Ascending aorta (tissue), 2 donors: Measurements from ENCODE around the gene COX15. TPM values are rescaled to one million over a fixed set of nuclear protein-coding genes. Genes with fewer than 3 reads are reported as not detected.
"Not testable (repeated sequence)": the region's sequence is repeated elsewhere in the genome, so short reads cannot be mapped to it uniquely, and the experiment has no call there.

ENCODE experiments used
- DNase-seq, 2 donors: peaks; one replicate each; pipeline ENCODE4 v3.0.0-alpha.2; 2019; ENCODE audit warnings: low spot score in 2 of 2
- H3K27ac ChIP-seq, 2 donors: fragments of 200-600 bp; sonication (generic); one replicate each; pipeline ENCODE4 v1.5.1; 2016 to 2017; ENCODE audit warnings: mild to moderate bottlenecking in 1 of 2
- H3K27me3 ChIP-seq: fragments of 200-600 bp; sonication (generic); one replicate; pipeline ENCODE4 v1.5.1; 2017
- H3K36me3 ChIP-seq, 2 donors: fragments of 200-600 bp; sonication (generic); one replicate each; pipeline ENCODE4 v1.5.1; 2016
- H3K4me1 ChIP-seq, 2 donors: fragments of 200-600 bp; sonication (generic); one replicate each; pipeline ENCODE4 v1.5.1; 2016 to 2017; ENCODE audit warnings: mild to moderate bottlenecking in 1 of 2
- H3K4me3 ChIP-seq, 2 donors: fragments of 200-600 bp; sonication (generic); one replicate each; pipeline ENCODE4 v1.5.1; 2016 to 2017; ENCODE audit warnings: mild to moderate bottlenecking in 1 of 2
- H3K9me3 ChIP-seq, 2 donors: fragments of 200-600 bp; sonication (generic); one replicate each; pipeline ENCODE4 v1.5.1; 2016
- CTCF ChIP-seq, 3 experiments: fragments of 200-600 bp in 2 of 3; fragments of 450-650 bp in 1 of 3; sonication (generic) in 2 of 3; IDR thresholded peaks; one replicate each; pipeline ENCODE4 v1.5.1; 2016 to 2019; ENCODE audit warnings: antibody characterized with exemption in 3 of 3, mild to moderate bottlenecking in 1 of 3, moderate library complexity in 1 of 3
- intact Hi-C: fragments of 100-400 bp; cut with DNase I; formaldehyde crosslinking; loops from one replicate; pipeline ENCODE4 v1.15.1; 2023
- total RNA-seq: library from RNA; depleted of rRNA; stranded (reverse); fragments of >200 nt; gene quantifications from one replicate; pipeline ENCODE4 v1.1.0, GENCODE V29; 2016

The COX15 gene
- total RNA-seq, 1 donor from 2014 or later: 22.0 TPM

GRCh38 chr10:99748823-99749451 is 17.0 kb upstream of the COX15 start:
- Histone ChIP-seq H3K27ac (no peak overlapping the region), H3K27me3 (no peaks in the 10 kb centered on the region), H3K4me3 (no peak overlapping the region), H3K36me3 (peaks cover 63 to 73% of the 10 kb centered on the region in 2 donors), H3K4me1 (no peaks in the 10 kb centered on the region), H3K9me3 (no peaks in the 10 kb centered on the region)
- no peak for TF ChIP-seq CTCF (IDR thresholded peaks at IDR 0.05)
- DNase-seq: no peak
- intact Hi-C loops: no loop called here

GRCh38 chr10:99746166-99746565 is 14.2 kb upstream of the COX15 start:
- H3K4me3 ChIP-seq, H3K9me3 ChIP-seq, intact Hi-C loops, DNase-seq, H3K27ac ChIP-seq, H3K27me3 ChIP-seq, H3K4me1 ChIP-seq: not testable (repeated sequence)
- peaks cover 59 to 72% of the 10 kb centered on the region in 2 donors for H3K36me3 ChIP-seq

- intact Hi-C loops: no loop called here
- H3K27me3 ChIP-seq: no peaks in the 10 kb centered on the region
- no peak for TF ChIP-seq CTCF (IDR thresholded peaks at IDR 0.05)
- peaks cover 75 to 92% of the 10 kb centered on the region in 2 donors for H3K36me3 ChIP-seq
- H3K27ac ChIP-seq: peak overlapping the region in 1 of 2 donors; percentile 24
- peaks cover 11 to 16% of the 10 kb centered on the region in 2 donors for H3K9me3 ChIP-seq
- no peaks in the 10 kb centered on the region for H3K4me1 ChIP-seq
- H3K4me3 ChIP-seq: no peak overlapping the region
- no peak for DNase-seq
Measured at GRCh38 chr10:99743841-99744240, 11.9 kb upstream of the COX15 start.

GRCh38 chr10:99742701-99743100 is 10.8 kb upstream of the COX15 start:
- Histone ChIP-seq H3K9me3 (peaks cover 11 to 16% of the 10 kb centered on the region in 2 donors), H3K4me3 (no peak overlapping the region), H3K36me3 (peaks cover 73 to 90% of the 10 kb centered on the region in 2 donors), H3K4me1 (no peaks in the 10 kb centered on the region), H3K27me3 (no peaks in the 10 kb centered on the region), H3K27ac (no peak overlapping the region)
- no peak for DNase-seq
- no peak for TF ChIP-seq CTCF (IDR thresholded peaks at IDR 0.05)
- intact Hi-C loops: no loop called here

GRCh38 chr10:99742254-99742653 is 10.3 kb upstream of the COX15 start:
- Histone ChIP-seq H3K27me3 (no peaks in the 10 kb centered on the region), H3K4me1 (no peaks in the 10 kb centered on the region), H3K9me3 (peaks cover 11 to 16% of the 10 kb centered on the region in 2 donors), H3K27ac (no peak overlapping the region), H3K36me3 (peaks cover 72 to 90% of the 10 kb centered on the region in 2 donors), H3K4me3 (no peak overlapping the region)
- no peak for DNase-seq
- intact Hi-C loops: no loop called here
- no peak for TF ChIP-seq CTCF (IDR thresholded peaks at IDR 0.05)

GRCh38 chr10:99740933-99741559 is 9.1 kb upstream of the COX15 start:
- Histone ChIP-seq H3K36me3 (peaks cover 68 to 90% of the 10 kb centered on the region in 2 donors), H3K4me3 (no peak overlapping the region), H3K27ac (no peak overlapping the region), H3K27me3 (no peaks in the 10 kb centered on the region), H3K4me1 (no peaks in the 10 kb centered on the region), H3K9me3 (peaks cover 11 to 16% of the 10 kb centered on the region in 2 donors)
- intact Hi-C loops: no loop called here
- no peak for TF ChIP-seq CTCF (IDR thresholded peaks at IDR 0.05)
- no peak for DNase-seq
